Measurements from ENCODE around the gene DSCAM.

DNA sequence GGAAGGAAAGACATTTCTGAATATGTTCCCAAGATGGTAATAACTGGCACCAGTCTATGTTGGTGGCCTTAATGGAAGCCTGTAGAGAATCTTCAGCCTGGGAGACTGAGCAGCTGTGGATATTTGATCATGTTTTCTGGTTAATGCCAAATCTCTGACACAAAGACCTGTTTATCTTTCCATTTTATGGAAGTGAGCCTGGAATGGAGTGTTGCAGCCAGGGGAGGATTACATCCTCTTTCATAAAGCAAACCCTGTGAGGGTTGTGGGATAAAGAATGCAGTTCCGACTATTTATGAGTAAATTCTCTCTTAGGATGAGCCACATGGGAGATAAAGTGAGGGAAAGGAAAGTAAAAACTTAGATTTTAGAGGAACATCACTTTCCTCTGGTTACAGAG, 835.6 kb downstream of the DSCAM start:
- TF ChIP-seq, protein P1, sequence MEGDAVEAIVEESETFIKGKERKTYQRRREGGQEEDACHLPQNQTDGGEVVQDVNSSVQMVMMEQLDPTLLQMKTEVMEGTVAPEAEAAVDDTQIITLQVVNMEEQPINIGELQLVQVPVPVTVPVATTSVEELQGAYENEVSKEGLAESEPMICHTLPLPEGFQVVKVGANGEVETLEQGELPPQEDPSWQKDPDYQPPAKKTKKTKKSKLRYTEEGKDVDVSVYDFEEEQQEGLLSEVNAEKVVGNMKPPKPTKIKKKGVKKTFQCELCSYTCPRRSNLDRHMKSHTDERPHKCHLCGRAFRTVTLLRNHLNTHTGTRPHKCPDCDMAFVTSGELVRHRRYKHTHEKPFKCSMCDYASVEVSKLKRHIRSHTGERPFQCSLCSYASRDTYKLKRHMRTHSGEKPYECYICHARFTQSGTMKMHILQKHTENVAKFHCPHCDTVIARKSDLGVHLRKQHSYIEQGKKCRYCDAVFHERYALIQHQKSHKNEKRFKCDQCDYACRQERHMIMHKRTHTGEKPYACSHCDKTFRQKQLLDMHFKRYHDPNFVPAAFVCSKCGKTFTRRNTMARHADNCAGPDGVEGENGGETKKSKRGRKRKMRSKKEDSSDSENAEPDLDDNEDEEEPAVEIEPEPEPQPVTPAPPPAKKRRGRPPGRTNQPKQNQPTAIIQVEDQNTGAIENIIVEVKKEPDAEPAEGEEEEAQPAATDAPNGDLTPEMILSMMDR (IDR thresholded peaks at IDR 0.05), result no peak
- TF ChIP-seq POLR2A (IDR thresholded peaks at IDR 0.05), result no peak
